BE2C (cell line): ENCODE data around the gene KCNK4.

Experiments
- DNase-seq: peaks from one replicate; pipeline ENCODE4 v3.0.0-alpha.2; 2020
- H3K27me3 ChIP-seq: fragments of 250-450 bp; sonication (Bioruptor Pico); 2 replicates; pipeline ENCODE4 v1.5.1; 2020; ENCODE audit warnings: mild to moderate bottlenecking
- H3K36me3 ChIP-seq: fragments of 250-450 bp; sonication (Bioruptor Pico); 2 replicates; pipeline ENCODE4 v1.5.1; 2020; ENCODE audit warnings: mild to moderate bottlenecking
- H3K4me1 ChIP-seq: fragments of 250-450 bp; sonication (Bioruptor Pico); 2 replicates; pipeline ENCODE4 v1.5.1; 2020
- H3K4me3 ChIP-seq: 2 replicates; pipeline ENCODE4 v1.5.1; 2011; ENCODE audit warnings: low read depth, low read length
- H3K9me3 ChIP-seq: fragments of 250-450 bp; sonication (Bioruptor Pico); 2 replicates; pipeline ENCODE4 v1.5.1; 2020
- CTCF ChIP-seq: IDR thresholded peaks from 2 replicates; pipeline ENCODE4 v1.5.1; 2012; ENCODE audit warnings: mild to moderate bottlenecking, low read depth, low read length

KCNK4 gene

GRCh38 chr11:64283092-64283491, 8.0 kb upstream of the KCNK4 start:
- Histone ChIP-seq H3K9me3 (no peaks in the 10 kb centered on the region), H3K27me3 (no peaks in the 10 kb centered on the region), H3K36me3 (no peaks in the 10 kb centered on the region), H3K4me3 (no peak overlapping the region), H3K4me1 (no peaks in the 10 kb centered on the region)
- TF ChIP-seq CTCF: no peak
- no peak for DNase-seq

- H3K4me1 ChIP-seq: no peaks in the 10 kb centered on the region
- peak; percentile 91 for DNase-seq
- no peaks in the 10 kb centered on the region for H3K9me3 ChIP-seq
- peak within 1 kb of the TSS; percentile 69 for H3K4me3 ChIP-seq
- no peak for TF ChIP-seq CTCF
- no peaks in the 10 kb centered on the region for H3K36me3 ChIP-seq
- H3K27me3 ChIP-seq: no peaks in the 10 kb centered on the region
Measured at GRCh38 chr11:64284048-64284961, 6.8 kb upstream of the KCNK4 start, which contains the start of gene BAD. TSS of gene BAD (minus strand) at chr11:64284665. CDS start at chr11:64284368, 297 bp downstream.

- peaks cover 2% of the 10 kb centered on the region; the same call in 1 of the 2 replicates for H3K27me3 ChIP-seq
- no peaks in the 10 kb centered on the region for H3K36me3 ChIP-seq
- H3K4me3 ChIP-seq: peak within 1 kb of the TSS; percentile 69
- peak; percentile 74 for DNase-seq
- no peaks in the 10 kb centered on the region for H3K9me3 ChIP-seq
- H3K4me1 ChIP-seq: no peaks in the 10 kb centered on the region
- TF ChIP-seq CTCF: no peak
Measured at GRCh38 chr11:64284962-64285884, 5.9 kb upstream of the KCNK4 start, which contains the start of gene GPR137. TSS of gene GPR137 (plus strand) at chr11:64285848. CDS start at chr11:64286525, 677 bp downstream.

GRCh38 chr11:64285885-64286800, 5.0 kb upstream of the KCNK4 start:
- no peak for DNase-seq
- H3K4me3 ChIP-seq: peak overlapping the region; percentile 69
- H3K36me3 ChIP-seq: no peaks in the 10 kb centered on the region
- peaks cover 11% of the 10 kb centered on the region for H3K27me3 ChIP-seq
- H3K9me3 ChIP-seq: no peaks in the 10 kb centered on the region
- no peaks in the 10 kb centered on the region for H3K4me1 ChIP-seq
- TF ChIP-seq CTCF: 0 out of 2 replicates have a peak, but pooled peaks have one; percentile 19

GRCh38 chr11:64286801-64287159, 4.3 kb upstream of the KCNK4 start:
- Histone ChIP-seq H3K9me3 (no peaks in the 10 kb centered on the region), H3K36me3 (no peaks in the 10 kb centered on the region), H3K4me3 (no peak overlapping the region), H3K27me3 (peaks cover 17% of the 10 kb centered on the region), H3K4me1 (no peaks in the 10 kb centered on the region)
- TF ChIP-seq CTCF: no peak
- DNase-seq: no peak
